HEK293 (cell line): ENCODE measurements around the gene EGFR.

Experiments
- CTCF ChIA-PET: fragments of 350-600 bp; formaldehyde crosslinking; extraction: SDS; loops from one replicate; lab custom pipeline; 2021; ENCODE audit warnings: antibody characterized with exemption; lab: Yijun Ruan, JAX
- POLR2A ChIA-PET: fragments of 300-600 bp; formaldehyde crosslinking; extraction: SDS; loops from one replicate; lab custom pipeline; 2020; ENCODE audit warnings: antibody characterized with exemption, inconsistent platforms; lab: Yijun Ruan, JAX
- H3K27ac ChIP-seq: fragments of 200-500 bp; sonication (Bioruptor generic); 2 replicates; pipeline ENCODE4 v1.5.1; 2014; ENCODE audit warnings: low read depth, low read length, control low read depth, inconsistent platforms; ENCODE audit errors: extremely low read depth
- H3K36me3 ChIP-seq, 2 experiments: fragments of 200-500 bp in 1 of 2; sonication (Bioruptor generic) in 1 of 2; 1 replicate in 1 of 2; 2 replicates in 1 of 2; pipeline ENCODE4 v1.5.1; 2014 to 2017; ENCODE audit warnings: inconsistent platforms in 2 of 2, low read length in 2 of 2; ENCODE audit not compliant: control insufficient read depth in 2 of 2, insufficient read depth in 1 of 2
- H3K4me1 ChIP-seq: fragments of 200-500 bp; sonication (Bioruptor generic); 2 replicates; pipeline ENCODE4 v1.5.1; 2014; ENCODE audit warnings: mild to moderate bottlenecking, low read length, inconsistent platforms; ENCODE audit not compliant: control insufficient read depth, insufficient read depth
- H3K4me3 ChIP-seq: 2 replicates; pipeline ENCODE4 v1.5.1; 2011; ENCODE audit warnings: low read depth, mild to moderate bottlenecking, control low read depth, low read length, moderate library complexity
- H3K9me3 ChIP-seq: fragments of 200-500 bp; sonication (Bioruptor generic); 2 replicates; pipeline ENCODE4 v1.5.1; 2014; ENCODE audit warnings: low read depth, low read length, inconsistent platforms; ENCODE audit not compliant: control insufficient read depth, insufficient read depth
- BCL11A ChIP-seq: fragments of 450-650 bp; formaldehyde crosslinking; IDR thresholded peaks from 2 replicates; pipeline ENCODE4 v1.5.1; 2016; ENCODE audit warnings: low read depth, missing biosample characterization, missing genetic modification characterization
- ELK4 ChIP-seq: IDR thresholded peaks from 2 replicates; pipeline ENCODE4 v1.6.1; 2011; ENCODE audit warnings: mild to moderate bottlenecking, low read depth, low read length, borderline replicate concordance
- GLI4 ChIP-seq: fragments of 450-650 bp; formaldehyde crosslinking; IDR thresholded peaks from 2 replicates; pipeline ENCODE4 v1.5.1; 2016; ENCODE audit warnings: missing biosample characterization, missing genetic modification characterization
- HOXA7 ChIP-seq: sonication (generic); formaldehyde crosslinking; IDR thresholded peaks from 2 replicates; pipeline ENCODE4 v1.8.1; 2022; ENCODE audit warnings: missing genetic modification reagents, borderline replicate concordance
- KLF7 ChIP-seq: fragments of 450-650 bp; formaldehyde crosslinking; IDR thresholded peaks from 2 replicates; pipeline ENCODE4 v1.5.1; 2016; ENCODE audit warnings: missing biosample characterization, missing genetic modification characterization, borderline replicate concordance
- KLF8 ChIP-seq: fragments of 450-650 bp; formaldehyde crosslinking; IDR thresholded peaks from 2 replicates; pipeline ENCODE4 v1.5.1; 2016; ENCODE audit warnings: missing biosample characterization, missing genetic modification characterization
- PRDM6 ChIP-seq: fragments of 450-650 bp; formaldehyde crosslinking; IDR thresholded peaks from 2 replicates; pipeline ENCODE4 v1.5.1; 2017; ENCODE audit warnings: missing biosample characterization, missing genetic modification characterization
- SALL2 ChIP-seq: fragments of 450-650 bp; formaldehyde crosslinking; IDR thresholded peaks from 2 replicates; pipeline ENCODE4 v1.5.0; 2017; ENCODE audit warnings: missing biosample characterization, mild to moderate bottlenecking, missing genetic modification characterization, borderline replicate concordance
- SP7 ChIP-seq: fragments of 450-650 bp; formaldehyde crosslinking; IDR thresholded peaks from 2 replicates; pipeline ENCODE4 v1.5.1; 2016; ENCODE audit warnings: missing biosample characterization, missing genetic modification characterization
- YY2 ChIP-seq: fragments of 450-650 bp; formaldehyde crosslinking; IDR thresholded peaks from 2 replicates; pipeline ENCODE4 v1.5.1; 2016; ENCODE audit warnings: missing biosample characterization, missing genetic modification characterization
- ZBTB17 ChIP-seq: fragments of 450-650 bp; formaldehyde crosslinking; IDR thresholded peaks from 2 replicates; pipeline ENCODE4 v1.5.1; 2016; ENCODE audit warnings: missing biosample characterization, missing genetic modification characterization
- ZBTB6 ChIP-seq: fragments of 450-650 bp; formaldehyde crosslinking; IDR thresholded peaks from 2 replicates; pipeline ENCODE4 v1.5.1; 2017; ENCODE audit warnings: missing biosample characterization, missing genetic modification characterization
- ZNF174 ChIP-seq: fragments of 450-650 bp; formaldehyde crosslinking; IDR thresholded peaks from 2 replicates; pipeline ENCODE4 v1.5.0; 2017; ENCODE audit warnings: missing biosample characterization, mild to moderate bottlenecking, missing genetic modification characterization
- ZNF184 ChIP-seq: fragments of 450-650 bp; IDR thresholded peaks from 2 replicates; pipeline ENCODE4 v1.5.1; 2018; ENCODE audit warnings: missing biosample characterization, mild to moderate bottlenecking, missing genetic modification characterization
- ZNF19 ChIP-seq: fragments of 450-650 bp; formaldehyde crosslinking; IDR thresholded peaks from 2 replicates; pipeline ENCODE4; 2016; ENCODE audit warnings: missing biosample characterization, missing genetic modification characterization, low read depth
- ZNF274 ChIP-seq, 2 experiments: fragments of 200-500 bp in 1 of 2; fragments of 450-650 bp in 1 of 2; sonication (Bioruptor generic) in 1 of 2; formaldehyde crosslinking in 1 of 2; IDR thresholded peaks; 2 replicates each; pipeline versions ENCODE4 v1.5.1 to v1.6.1; 2014 to 2016; ENCODE audit warnings: borderline replicate concordance in 1 of 2, inconsistent platforms in 1 of 2, low read length in 1 of 2, missing biosample characterization in 1 of 2, missing genetic modification characterization in 1 of 2
- ZNF324 ChIP-seq: fragments of 450-650 bp; formaldehyde crosslinking; IDR thresholded peaks from 2 replicates; pipeline ENCODE4 v1.5.1; 2016; ENCODE audit warnings: missing biosample characterization, missing genetic modification characterization
- ZNF362 ChIP-seq: fragments of 450-650 bp; formaldehyde crosslinking; IDR thresholded peaks from 2 replicates; pipeline ENCODE4 v1.5.1; 2016; ENCODE audit warnings: missing biosample characterization, missing genetic modification characterization
- ZNF366 ChIP-seq: fragments of 450-650 bp; formaldehyde crosslinking; conservative IDR thresholded peaks from 2 replicates; pipeline ENCODE4 v1.5.1; 2016; ENCODE audit warnings: missing biosample characterization, missing genetic modification characterization
- ZNF404 ChIP-seq: fragments of 450-650 bp; formaldehyde crosslinking; IDR thresholded peaks from 2 replicates; pipeline ENCODE4 v1.5.1; 2017; ENCODE audit warnings: missing biosample characterization, missing genetic modification characterization
- ZNF416 ChIP-seq: fragments of 450-650 bp; formaldehyde crosslinking; IDR thresholded peaks from 2 replicates; pipeline ENCODE4 v1.5.1; 2016; ENCODE audit warnings: missing biosample characterization, missing genetic modification characterization
- ZNF530 ChIP-seq: fragments of 450-650 bp; formaldehyde crosslinking; IDR thresholded peaks from 2 replicates; pipeline ENCODE4 v1.5.1; 2016; ENCODE audit warnings: low read depth, missing biosample characterization, missing genetic modification characterization
- ZNF596 ChIP-seq: fragments of 450-650 bp; IDR thresholded peaks from 2 replicates; pipeline ENCODE4 v1.5.0; 2018; ENCODE audit warnings: missing biosample characterization, mild to moderate bottlenecking, missing genetic modification characterization, moderate library complexity
- ZNF654 ChIP-seq: fragments of 450-650 bp; formaldehyde crosslinking; IDR thresholded peaks from 2 replicates; pipeline ENCODE4 v1.5.1; 2016; ENCODE audit warnings: low read depth, missing biosample characterization, missing genetic modification characterization
- ZNF670 ChIP-seq: fragments of 450-650 bp; formaldehyde crosslinking; IDR thresholded peaks from 2 replicates; pipeline ENCODE4 v1.5.1; 2016; ENCODE audit warnings: missing biosample characterization, missing genetic modification characterization, low read depth
- ZNF830 ChIP-seq: fragments of 450-650 bp; IDR thresholded peaks from 2 replicates; pipeline ENCODE4 v1.5.0; 2018; ENCODE audit warnings: missing biosample characterization, missing genetic modification characterization, low read depth, mild to moderate bottlenecking, moderate library complexity

EGFR gene

GRCh38 chr7:55052741-55053427 lies 34.1 kb downstream of the EGFR start (continued):
- TF ChIP-seq ZNF362 (tag by site-specific recombination) (no peak), ZNF416 (no peak), ZNF830 (tag by site-specific recombination) (no peak), KLF8 (tag by site-specific recombination) (no peak), KLF7 (tag by site-specific recombination) (no peak), ZBTB6 (tag by site-specific recombination) (no peak)

GRCh38 chr7:55053651-55054571 lies 35.1 kb downstream of the EGFR start:
- ChIA-PET POLR2A (no interaction called here), CTCF (no interaction called here)
- no peak overlapping the region for H3K4me3 ChIP-seq
- H3K4me1 ChIP-seq = no peaks in the 10 kb centered on the region
- H3K27ac ChIP-seq = no peak overlapping the region
- no peak for TF ChIP-seq ZNF274 (IDR thresholded peaks at IDR 0.05; ENCODE audit: low read length)
- no peak for TF ChIP-seq ZNF274 (tag by site-specific recombination; IDR thresholded peaks at IDR 0.05; ENCODE audit: borderline replicate concordance)
- no peak for TF ChIP-seq ZNF19 (tag by site-specific recombination)
- TF ChIP-seq ZNF404 = no peak
- TF ChIP-seq ZNF596 = no peak
- no peak for TF ChIP-seq ZBTB6 (tag by site-specific recombination)
- TF ChIP-seq HOXA7 (CRISPR knock-in tag) = no peak
- TF ChIP-seq ZNF324 (tag by site-specific recombination) = no peak
- no peak for TF ChIP-seq SALL2 (tag by site-specific recombination)
- no peak for TF ChIP-seq ZNF174 (tag by site-specific recombination)
- TF ChIP-seq PRDM6 (tag by site-specific recombination) = no peak
- no peaks in the 10 kb centered on the region for H3K36me3 ChIP-seq
- no peaks in the 10 kb centered on the region for H3K9me3 ChIP-seq

- POLR2A ChIA-PET = no interaction called here
- CTCF ChIA-PET = no interaction called here
- no peak for TF ChIP-seq ZNF654
- TF ChIP-seq ELK4 = no peak
- no peak for TF ChIP-seq ZNF324 (tag by site-specific recombination)
- TF ChIP-seq ZNF830 (tag by site-specific recombination) = no peak
- no peak for TF ChIP-seq YY2 (tag by site-specific recombination)
- no peak for TF ChIP-seq BCL11A (tag by site-specific recombination)
- TF ChIP-seq ZNF530 = no peak
- TF ChIP-seq ZNF184 (tag by site-specific recombination) = no peak
- no peak for TF ChIP-seq SP7
- no peak for TF ChIP-seq GLI4 (tag by site-specific recombination)
- no peak for TF ChIP-seq ZNF366 (tag by site-specific recombination)
- TF ChIP-seq ZBTB17 (tag by site-specific recombination) = no peak
- TF ChIP-seq ZNF670 (tag by site-specific recombination) = no peak
Measured at GRCh38 chr7:55054758-55055157, 35.9 kb downstream of the EGFR start.

More at GRCh38 chr7:55054758-55055157, 35.9 kb downstream of the EGFR start:
- Histone ChIP-seq H3K4me1 (no peaks in the 10 kb centered on the region), H3K36me3 (no peaks in the 10 kb centered on the region), H3K9me3 (no peaks in the 10 kb centered on the region), H3K4me3 (no peak overlapping the region), H3K27ac (no peak overlapping the region)
